Measurements from ENCODE around the gene ITFG1.

- TF ChIP-seq CTCF (IDR thresholded peaks at IDR 0.05): no peak
- TF ChIP-seq EP300 (IDR thresholded peaks at IDR 0.05): no peak
- no peak for TF ChIP-seq POLR2AphosphoS5 (IDR thresholded peaks at IDR 0.05)
- no peak for TF ChIP-seq POLR2A (IDR thresholded peaks at IDR 0.05)
These were observed 206.1 kb downstream of the ITFG1 start for GRCh38 chr16:47254756-47255155.
